Upper lobe of left lung (tissue), 4 donors: ENCODE measurements around the gene H2AZ2.
"Not testable (repeated sequence)": the region's sequence is repeated elsewhere in the genome, so short reads cannot be mapped to it uniquely, and the experiment has no call there.

Experiments used
- CTCF ChIP-seq, 6 experiments: fragments of 450-650 bp in 4 of 6; fragments of 200-600 bp in 2 of 6; sonication (generic) in 2 of 6; IDR thresholded peaks; one replicate each; pipeline ENCODE4 v1.5.1; 2016 to 2019; ENCODE audit warnings: antibody characterized with exemption in 6 of 6
- EP300 ChIP-seq, 4 donors: sonication (generic); formaldehyde crosslinking; IDR thresholded peaks; one replicate each; pipeline ENCODE4 v1.5.1; 2017; ENCODE audit warnings: antibody characterized with exemption in 4 of 4, control low read depth in 2 of 4
- POLR2A ChIP-seq, 4 donors: fragments of 450-650 bp; IDR thresholded peaks; one replicate each; pipeline ENCODE4 v1.5.1; 2016 to 2017; ENCODE audit warnings: antibody characterized with exemption in 4 of 4, mild to moderate bottlenecking in 2 of 4
- POLR2AphosphoS5 ChIP-seq, 2 donors: sonication (generic); formaldehyde crosslinking; IDR thresholded peaks; one replicate each; pipeline ENCODE4 v1.5.1; 2017; ENCODE audit warnings: antibody characterized with exemption in 2 of 2

GRCh38 chr7:44870336-44870735 is 22.4 kb upstream of the H2AZ2 start:
- not testable (repeated sequence) for TF ChIP-seq POLR2A, CTCF, POLR2AphosphoS5, EP300 (IDR thresholded peaks at IDR 0.05)
